ENCODE data around the gene PKP3.

DNA sequence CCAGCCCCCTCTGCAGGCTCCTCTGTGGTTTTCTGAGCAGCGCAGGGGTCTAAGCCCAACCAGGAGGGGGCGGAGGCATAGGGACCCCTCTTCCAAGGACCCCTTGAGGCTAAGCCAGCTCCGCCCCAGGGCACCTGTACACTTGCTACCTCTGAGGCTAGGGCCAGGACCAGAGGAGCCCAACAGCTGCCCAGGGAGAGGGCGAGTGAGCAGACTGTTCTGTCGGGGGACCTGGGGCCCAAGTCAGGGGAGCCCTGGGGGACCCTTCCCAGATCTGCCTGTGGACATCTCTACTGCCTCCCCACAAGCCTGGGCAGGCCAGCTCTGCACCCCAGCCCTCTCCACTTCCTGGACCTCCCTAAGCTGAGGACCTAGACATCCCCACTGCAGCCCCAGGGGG, 23.0 kb upstream of the PKP3 start:
- TF ChIP-seq, protein P1, sequence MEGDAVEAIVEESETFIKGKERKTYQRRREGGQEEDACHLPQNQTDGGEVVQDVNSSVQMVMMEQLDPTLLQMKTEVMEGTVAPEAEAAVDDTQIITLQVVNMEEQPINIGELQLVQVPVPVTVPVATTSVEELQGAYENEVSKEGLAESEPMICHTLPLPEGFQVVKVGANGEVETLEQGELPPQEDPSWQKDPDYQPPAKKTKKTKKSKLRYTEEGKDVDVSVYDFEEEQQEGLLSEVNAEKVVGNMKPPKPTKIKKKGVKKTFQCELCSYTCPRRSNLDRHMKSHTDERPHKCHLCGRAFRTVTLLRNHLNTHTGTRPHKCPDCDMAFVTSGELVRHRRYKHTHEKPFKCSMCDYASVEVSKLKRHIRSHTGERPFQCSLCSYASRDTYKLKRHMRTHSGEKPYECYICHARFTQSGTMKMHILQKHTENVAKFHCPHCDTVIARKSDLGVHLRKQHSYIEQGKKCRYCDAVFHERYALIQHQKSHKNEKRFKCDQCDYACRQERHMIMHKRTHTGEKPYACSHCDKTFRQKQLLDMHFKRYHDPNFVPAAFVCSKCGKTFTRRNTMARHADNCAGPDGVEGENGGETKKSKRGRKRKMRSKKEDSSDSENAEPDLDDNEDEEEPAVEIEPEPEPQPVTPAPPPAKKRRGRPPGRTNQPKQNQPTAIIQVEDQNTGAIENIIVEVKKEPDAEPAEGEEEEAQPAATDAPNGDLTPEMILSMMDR (conservative IDR thresholded peaks at IDR 0.05; ENCODE audit: low read length): no peak
- TF ChIP-seq EZH2phosphoT487 (IDR thresholded peaks at IDR 0.05; ENCODE audit: borderline replicate concordance, low read depth, low read length): no peak
